Spleen (tissue), 11 donors: ENCODE data around the gene ADM2. TPM values are rescaled to one million over a fixed set of nuclear protein-coding genes. Genes with fewer than 3 reads are reported as not detected.

Experiments
- DNase-seq: peaks from one replicate; pipeline ENCODE4 v3.0.0-alpha.2; 2020
- H3K27ac ChIP-seq, 8 donors: fragments of 200-600 bp; sonication (generic) in 7 of 8; 1 replicate in 4 of 8; 2 replicates in 4 of 8; pipeline versions ENCODE4 v1.5.0 to v1.8.0; 2016 to 2021; ENCODE audit warnings: inconsistent platforms in 4 of 8, mild to moderate bottlenecking in 4 of 8, moderate library complexity in 1 of 8
- H3K27me3 ChIP-seq, 7 donors: fragments of 200-600 bp; sonication (generic) in 6 of 7; replicated peaks in 1 of 7; 1 replicate in 4 of 7; 2 replicates in 3 of 7; pipeline versions ENCODE4 v1.5.0 to v1.8.0; 2016 to 2021; ENCODE audit warnings: inconsistent platforms in 3 of 7, mild to moderate bottlenecking in 1 of 7
- H3K36me3 ChIP-seq, 6 donors: fragments of 200-600 bp; sonication (generic) in 5 of 6; 1 replicate in 4 of 6; 2 replicates in 2 of 6; pipeline versions ENCODE4 v1.5.0 to v1.8.0; 2016 to 2021; ENCODE audit warnings: inconsistent platforms in 2 of 6
- H3K4me1 ChIP-seq, 6 donors: fragments of 200-600 bp; sonication (generic) in 5 of 6; 1 replicate in 3 of 6; 2 replicates in 3 of 6; pipeline versions ENCODE4 v1.5.0 to v1.8.0; 2016 to 2021; ENCODE audit warnings: inconsistent platforms in 3 of 6
- H3K4me3 ChIP-seq, 8 donors: fragments of 200-600 bp; sonication (generic) in 7 of 8; 1 replicate in 4 of 8; 2 replicates in 4 of 8; pipeline versions ENCODE4 v1.5.0 to v1.8.0; 2016 to 2021; ENCODE audit warnings: inconsistent platforms in 4 of 8, mild to moderate bottlenecking in 4 of 8, moderate library complexity in 2 of 8
- H3K9me3 ChIP-seq, 8 donors: fragments of 200-600 bp; sonication (generic) in 7 of 8; 1 replicate in 4 of 8; 2 replicates in 4 of 8; pipeline versions ENCODE4 v1.5.0 to v1.8.0; 2016 to 2021; ENCODE audit warnings: inconsistent platforms in 4 of 8
- POLR2A ChIP-seq, 3 donors: fragments of 450-650 bp; IDR thresholded peaks; one replicate each; pipeline ENCODE4 v1.5.1; 2017; ENCODE audit warnings: antibody characterized with exemption in 3 of 3, mild to moderate bottlenecking in 1 of 3
- POLR2AphosphoS5 ChIP-seq, 3 donors: sonication (generic); formaldehyde crosslinking; IDR thresholded peaks; one replicate each; pipeline ENCODE4 v1.5.1; 2017; ENCODE audit warnings: antibody characterized with exemption in 3 of 3
- WGBS, 5 donors: extraction: QIAGEN DNeasy Blood & Tissue Kit in 3 of 5; methylation state at CpG; one replicate each; pipeline versions ENCODE4 v1.1.5 to v1.1.7; 2013 to 2018; 5-methylcytosine and 5-hydroxymethylcytosine counted together
- intact Hi-C: fragments of 100-400 bp; cut with DNase I; formaldehyde crosslinking; loops from one replicate; pipeline ENCODE4 v1.15.0; 2023; ENCODE audit warnings: low total_unique reads
- polyA plus RNA-seq, 3 donors: library from polyadenylated mRNA; stranded (reverse); fragments of 200-250 nt; gene quantifications; one replicate each; pipeline ENCODE4 v1.2.1, GENCODE V29; 2013
- total RNA-seq, 7 donors: library from RNA; depleted of rRNA in 3 of 7; stranded (reverse); fragments of >200 nt in 3 of 7; fragmentation: NEBNext Ultra II Directional in 4 of 7; extraction: Animal tissue kit (Norgen Biotek cat#: 25700) in 4 of 7; gene quantifications; one replicate each; pipeline versions ENCODE4 v1.1.0 to v1.2.1, GENCODE V29; 2016 to 2021
- TF ChIP-seq, protein P1 (sequence below), 11 experiments: fragments of 200-600 bp in 7 of 11; fragments of 450-650 bp in 4 of 11; sonication (generic) in 4 of 11; IDR thresholded peaks in 8 of 11; conservative IDR thresholded peaks in 3 of 11; 1 replicate in 7 of 11; 2 replicates in 4 of 11; pipeline versions ENCODE4 v1.4.0 to v1.8.0; 2016 to 2021; ENCODE audit warnings: antibody characterized with exemption in 11 of 11, inconsistent platforms in 4 of 11, mild to moderate bottlenecking in 1 of 11
- donor health status: healthy with polysubstance abuse.
- donor health status: DM: no; HTN: no; CAD: no; lungs with moderate emphysema.
- donor health status: DM: no; HTN: no; CAD: no.
- donor health status: Bipolar disorder and iron deficiency.
- donor health status: healthy.
- donor health status: DM: no; HTN: no; CAD: no.
- donor health status: DM: yes; HTN: yes; CAD: no.

Gene ADM2
- total and polyA plus RNA-seq, 10 donors, result 0.74 to 3.5 (median 2.0) TPM

DNA sequence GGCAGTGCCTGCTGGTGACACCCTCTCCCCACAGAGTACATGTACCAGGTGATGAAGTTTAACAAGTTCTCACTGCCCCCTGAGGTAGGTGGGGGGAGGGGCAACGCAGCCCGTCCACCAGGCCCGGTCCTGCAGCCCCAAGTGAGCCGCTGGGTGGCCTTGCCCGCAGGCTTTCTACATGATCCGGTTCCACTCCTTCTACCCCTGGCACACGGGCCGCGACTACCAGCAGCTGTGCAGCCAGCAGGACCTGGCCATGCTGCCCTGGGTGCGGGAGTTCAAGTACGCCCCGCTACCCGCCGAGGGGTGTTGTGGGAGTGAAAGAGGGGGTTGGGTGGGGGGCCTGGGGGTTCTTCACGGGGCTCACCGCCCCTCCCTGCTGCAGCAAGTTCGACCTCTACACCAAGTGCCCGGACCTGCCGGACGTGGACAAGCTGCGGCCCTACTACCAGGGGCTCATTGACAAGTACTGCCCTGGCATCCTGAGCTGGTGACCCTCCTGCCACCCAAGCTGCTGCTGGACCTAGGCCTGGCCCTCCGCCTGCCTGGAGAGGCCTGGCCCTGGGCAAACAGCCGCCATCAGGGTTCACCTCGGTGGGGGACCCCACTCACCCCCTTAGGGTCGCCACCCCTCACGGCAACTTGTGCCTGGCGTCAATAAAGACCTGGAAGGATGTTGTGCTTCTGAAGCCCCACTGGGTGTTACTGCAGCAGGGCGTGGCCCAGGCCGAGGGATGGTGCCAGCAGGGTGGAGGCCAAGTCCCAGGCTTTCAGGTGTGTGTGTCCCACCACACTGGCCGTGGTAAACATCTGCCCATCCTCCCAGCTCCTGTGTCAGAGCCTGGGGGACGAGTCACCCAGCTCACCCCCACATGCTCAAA lies 8.3 kb downstream of the ADM2 start:
- Histone ChIP-seq H3K4me3 (no peak overlapping the region), H3K9me3 (no peaks in the 10 kb centered on the region), H3K36me3 (no peaks in the 10 kb centered on the region), H3K27me3 (peaks cover 0 to 36% (median 0%) of the 10 kb centered on the region in 7 donors), H3K27ac (no peak overlapping the region), H3K4me1 (peaks cover 0 to 11% (median 8%) of the 10 kb centered on the region in 6 donors)
- TF ChIP-seq, protein P1, sequence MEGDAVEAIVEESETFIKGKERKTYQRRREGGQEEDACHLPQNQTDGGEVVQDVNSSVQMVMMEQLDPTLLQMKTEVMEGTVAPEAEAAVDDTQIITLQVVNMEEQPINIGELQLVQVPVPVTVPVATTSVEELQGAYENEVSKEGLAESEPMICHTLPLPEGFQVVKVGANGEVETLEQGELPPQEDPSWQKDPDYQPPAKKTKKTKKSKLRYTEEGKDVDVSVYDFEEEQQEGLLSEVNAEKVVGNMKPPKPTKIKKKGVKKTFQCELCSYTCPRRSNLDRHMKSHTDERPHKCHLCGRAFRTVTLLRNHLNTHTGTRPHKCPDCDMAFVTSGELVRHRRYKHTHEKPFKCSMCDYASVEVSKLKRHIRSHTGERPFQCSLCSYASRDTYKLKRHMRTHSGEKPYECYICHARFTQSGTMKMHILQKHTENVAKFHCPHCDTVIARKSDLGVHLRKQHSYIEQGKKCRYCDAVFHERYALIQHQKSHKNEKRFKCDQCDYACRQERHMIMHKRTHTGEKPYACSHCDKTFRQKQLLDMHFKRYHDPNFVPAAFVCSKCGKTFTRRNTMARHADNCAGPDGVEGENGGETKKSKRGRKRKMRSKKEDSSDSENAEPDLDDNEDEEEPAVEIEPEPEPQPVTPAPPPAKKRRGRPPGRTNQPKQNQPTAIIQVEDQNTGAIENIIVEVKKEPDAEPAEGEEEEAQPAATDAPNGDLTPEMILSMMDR (IDR thresholded peaks at IDR 0.05 in 8 of 11, conservative IDR thresholded peaks at IDR 0.05 in 3 of 11), result no peak
- TF ChIP-seq POLR2A (IDR thresholded peaks at IDR 0.05), result no peak
- no peak for TF ChIP-seq POLR2AphosphoS5 (IDR thresholded peaks at IDR 0.05)
- no peak for DNase-seq
- intact Hi-C loops, result loop anchor here (10.0 kb wide), 1 partner anchor 245 kb away; the partner anchor contains the start of gene TUBGCP6
- 88 to 89% (median 89%) methylated on average over 20 to 31 of the region's 31 CpGs for WGBS, 5 donors

DNA sequence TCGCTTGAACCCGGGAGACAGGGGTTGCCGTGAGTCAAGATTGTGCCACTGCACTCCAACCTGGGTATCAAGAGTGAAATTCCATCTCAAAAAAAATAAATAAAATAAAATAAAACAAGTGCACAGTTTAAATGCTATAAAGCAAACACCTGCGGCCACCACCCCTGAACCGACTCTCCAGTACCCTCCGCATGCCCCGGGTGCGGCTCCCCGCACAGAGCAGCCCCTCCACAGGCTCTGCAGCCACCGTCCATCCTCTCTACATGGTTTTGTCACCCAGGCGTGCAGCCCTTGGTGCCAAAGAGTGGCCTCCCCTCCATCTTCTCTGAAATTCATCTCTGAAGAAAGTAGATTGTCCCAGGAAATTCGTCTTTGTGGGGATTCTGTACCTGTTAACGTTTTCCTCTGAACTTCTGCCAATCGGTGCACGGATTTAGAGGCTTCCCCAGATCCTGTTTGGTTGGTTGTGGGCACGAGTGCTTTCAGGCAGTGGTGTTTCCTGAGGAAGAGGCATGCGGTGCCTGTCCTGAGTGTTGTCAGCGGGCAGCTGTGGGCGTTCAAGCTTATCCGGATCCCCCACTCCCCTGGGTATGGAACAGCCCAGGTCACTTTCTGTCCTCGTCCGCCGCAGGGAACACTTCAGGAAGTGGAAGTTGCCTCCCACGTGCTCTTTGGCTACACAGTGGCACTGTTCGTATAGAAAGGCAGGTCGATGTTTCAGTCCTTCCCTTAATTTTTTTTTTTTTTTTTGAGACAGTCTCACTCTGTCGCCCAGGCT lies 9.4 kb downstream of the ADM2 start:
- intact Hi-C loops, result loop anchor here (10.0 kb wide), 1 partner anchor 246 kb away; the partner anchor contains the start of gene TUBGCP6
- H3K9me3 ChIP-seq, result no peaks in the 10 kb centered on the region
- no peak for DNase-seq
- no peak overlapping the region for H3K4me3 ChIP-seq
- TF ChIP-seq POLR2AphosphoS5 (IDR thresholded peaks at IDR 0.05), result peak in 1 of 3 donors; percentile 31
- no peak for TF ChIP-seq POLR2A (IDR thresholded peaks at IDR 0.05)
- TF ChIP-seq, protein P1 (IDR thresholded peaks at IDR 0.05 in 8 of 11, conservative IDR thresholded peaks at IDR 0.05 in 3 of 11), result no peak
- peaks cover 0 to 34% (median 0%) of the 10 kb centered on the region in 7 donors for H3K27me3 ChIP-seq
- 34 to 43% (median 37%) methylated on average over 27 of the region's 27 CpGs for WGBS, 5 donors
- peaks cover 0 to 11% (median 8%) of the 10 kb centered on the region in 6 donors for H3K4me1 ChIP-seq
- H3K27ac ChIP-seq, result no peak overlapping the region
- H3K36me3 ChIP-seq, result no peaks in the 10 kb centered on the region

DNA sequence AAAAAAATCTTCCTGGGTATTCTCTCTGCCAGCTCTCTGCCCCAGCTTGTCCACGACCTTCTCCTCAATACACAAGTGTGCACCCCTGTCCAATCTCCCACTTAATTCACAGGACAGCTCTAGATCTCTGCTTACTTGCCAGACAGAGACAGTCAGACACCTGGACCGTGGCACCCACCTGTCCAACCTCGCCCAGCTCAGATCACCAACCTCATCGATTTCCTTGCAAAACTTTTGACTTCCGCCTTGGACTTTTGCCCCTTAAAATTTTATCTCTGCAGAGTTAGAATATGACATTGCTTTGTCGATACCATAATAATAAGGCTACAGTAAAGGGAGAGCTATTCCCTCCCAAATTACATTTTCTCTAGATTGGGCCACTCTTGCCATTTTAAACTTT lies 15.8 kb downstream of the ADM2 start:
- intact Hi-C loops, result loop anchor here (10.0 kb wide), 1 partner anchor 252 kb away; the partner anchor contains the start of gene TUBGCP6
- Histone ChIP-seq H3K4me3 (no peak overlapping the region), H3K4me1 (peaks cover 0 to 11% (median 7%) of the 10 kb centered on the region in 6 donors), H3K27ac (no peak overlapping the region), H3K36me3 (peaks cover 0 to 10% (median under 1%) of the 10 kb centered on the region in 6 donors), H3K27me3 (no peaks in the 10 kb centered on the region), H3K9me3 (no peaks in the 10 kb centered on the region)
- DNase-seq, result no peak
- TF ChIP-seq, protein P1 (IDR thresholded peaks at IDR 0.05 in 8 of 11, conservative IDR thresholded peaks at IDR 0.05 in 3 of 11), result no peak
- TF ChIP-seq POLR2A (IDR thresholded peaks at IDR 0.05), result no peak
- TF ChIP-seq POLR2AphosphoS5 (IDR thresholded peaks at IDR 0.05), result no peak
- 82 to 93% (median 88%) methylated on average over 6 of the region's 6 CpGs for WGBS, 5 donors
